ENCODE measurements around the gene PABPN1.

The PABPN1 gene

DNA sequence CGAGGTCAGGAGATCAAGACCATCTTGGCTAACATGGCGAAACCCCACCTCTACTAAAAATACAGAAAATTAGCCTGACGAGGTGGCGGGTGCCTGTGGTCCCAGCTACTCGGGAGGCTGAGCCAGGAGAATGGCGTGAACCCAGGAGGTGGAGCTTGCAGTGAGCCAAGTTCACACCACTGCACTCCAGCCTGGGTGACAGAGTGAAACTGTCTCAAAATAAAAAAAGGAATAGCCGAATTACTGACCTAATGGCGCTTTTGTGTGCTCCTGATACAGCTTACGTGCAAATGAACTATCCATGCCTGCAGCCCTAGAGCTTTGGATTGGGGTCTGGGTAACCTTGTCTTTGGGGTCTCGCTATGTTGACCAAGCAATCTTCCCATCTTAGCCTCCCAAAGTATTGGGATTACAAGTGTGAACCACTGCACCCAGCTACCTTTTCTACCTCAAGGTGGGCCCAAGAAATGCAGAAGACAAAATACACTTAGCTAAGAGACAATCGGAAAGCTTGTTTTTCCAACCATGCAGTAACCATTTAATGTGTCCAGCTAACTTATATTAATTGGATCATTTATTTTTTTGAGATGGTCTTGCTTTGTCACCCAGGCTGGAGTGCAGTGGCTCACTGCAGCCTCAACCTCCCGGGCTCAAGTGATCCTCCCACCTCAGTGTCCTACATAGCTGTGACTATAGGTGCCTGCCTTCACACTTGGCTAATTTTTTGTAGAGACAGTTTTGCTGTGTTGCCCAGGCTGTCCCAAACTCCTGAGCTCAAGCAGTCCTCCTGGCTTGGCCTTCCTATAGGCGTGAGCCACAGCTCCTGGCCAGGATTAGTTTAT is 5.5 kb downstream of the PABPN1 start:
- DNase-seq (ENCODE audit: low read depth in 3 of 3), result no peak

DNA sequence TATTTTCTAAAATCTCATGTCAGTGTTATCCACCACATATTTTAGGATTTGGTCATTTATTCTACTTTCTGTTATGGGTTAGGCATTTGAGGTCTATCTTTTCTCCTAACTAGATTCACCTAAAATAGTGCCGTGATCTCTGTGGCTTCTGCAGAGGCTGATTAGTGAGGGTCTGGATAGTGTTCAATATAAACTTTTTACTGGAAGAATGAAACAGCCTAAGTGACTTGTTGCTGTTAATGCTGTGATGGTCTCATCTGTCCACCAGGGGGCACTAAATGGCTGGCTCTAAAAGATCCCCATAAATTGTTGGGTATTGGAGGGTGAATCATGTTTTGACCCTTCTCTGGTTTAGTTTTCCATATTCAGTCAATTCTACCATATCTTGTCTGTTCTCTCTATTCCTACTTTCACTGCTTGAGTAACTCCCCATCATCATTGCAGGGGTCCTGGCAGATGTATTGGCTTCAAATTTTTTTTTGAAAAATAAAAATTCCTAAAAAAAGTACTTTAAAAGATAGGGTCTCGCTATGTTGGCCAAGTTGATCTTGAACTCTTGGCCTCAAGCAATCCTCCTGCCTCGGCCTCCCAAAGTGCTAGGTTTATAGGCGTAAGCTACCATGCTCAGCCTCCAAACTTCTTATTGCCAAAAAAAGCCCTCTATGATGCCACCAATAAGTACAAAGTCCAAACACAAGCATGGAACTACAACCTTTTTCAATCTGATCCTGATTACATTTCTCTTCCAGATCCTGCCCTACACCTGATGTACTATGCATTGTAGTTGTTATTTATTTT is 6.9 kb downstream of the PABPN1 start:
- peak in 2 of 3 experiments; percentile 38 to 52 for DNase-seq (ENCODE audit: low read depth in 3 of 3)

DNA sequence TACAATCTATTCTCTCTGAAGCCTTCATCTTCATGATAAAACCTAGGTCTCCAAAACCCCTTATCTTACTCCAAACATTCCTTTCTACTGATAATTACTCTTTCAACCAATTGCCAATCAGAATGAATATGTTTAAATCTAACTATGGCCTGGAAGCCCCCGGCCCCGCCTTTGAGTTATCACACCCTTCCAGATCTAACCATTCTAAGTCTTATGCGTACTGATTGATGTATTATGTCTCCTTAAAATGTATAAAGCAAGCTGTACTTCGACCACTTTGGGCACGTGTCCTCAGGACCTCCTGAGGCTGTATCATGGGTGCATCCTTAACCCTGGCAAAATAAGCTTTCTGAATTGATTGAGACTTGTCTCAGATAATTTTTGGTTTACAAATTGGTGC is 14.4 kb downstream of the PABPN1 start:
- no peak for DNase-seq (ENCODE audit: low read depth in 3 of 3)

DNA sequence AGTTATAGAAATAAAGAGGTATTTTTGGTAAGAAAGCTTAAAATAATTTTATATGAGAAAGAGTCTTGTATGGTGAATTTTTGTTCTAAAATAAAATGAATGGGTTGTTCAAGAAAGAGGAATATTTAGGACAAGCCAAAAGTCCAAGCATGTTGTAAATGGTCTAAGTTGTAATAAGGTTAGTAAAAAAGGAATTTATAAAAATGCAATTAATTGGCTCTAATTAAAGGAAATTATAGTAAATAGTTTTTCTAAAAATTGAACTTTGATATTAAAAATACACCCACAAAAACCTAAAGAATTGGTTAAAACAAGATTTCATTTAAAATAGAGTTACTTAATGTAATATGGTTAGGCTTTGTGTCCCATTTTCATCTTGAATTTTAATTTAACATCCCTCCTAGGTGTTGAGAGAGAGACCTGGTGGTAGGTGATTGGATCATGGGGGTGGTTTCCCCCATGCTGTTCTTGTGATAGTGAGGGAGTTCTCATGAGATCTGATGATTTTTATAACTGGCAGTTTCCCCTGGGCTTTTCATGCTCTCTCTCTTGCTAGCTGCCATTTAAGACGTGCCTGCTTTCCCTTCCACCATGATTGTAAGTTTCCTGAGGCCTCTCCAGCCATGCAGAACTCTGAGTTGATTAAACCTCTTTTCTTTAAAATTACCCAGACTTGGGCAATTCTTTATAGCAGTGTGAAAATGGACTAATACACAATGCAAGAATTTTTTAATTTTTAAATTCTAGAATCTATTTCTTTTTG is 18.4 kb downstream of the PABPN1 start:
- DNase-seq (ENCODE audit: low read depth in 3 of 3), result no peak

DNA sequence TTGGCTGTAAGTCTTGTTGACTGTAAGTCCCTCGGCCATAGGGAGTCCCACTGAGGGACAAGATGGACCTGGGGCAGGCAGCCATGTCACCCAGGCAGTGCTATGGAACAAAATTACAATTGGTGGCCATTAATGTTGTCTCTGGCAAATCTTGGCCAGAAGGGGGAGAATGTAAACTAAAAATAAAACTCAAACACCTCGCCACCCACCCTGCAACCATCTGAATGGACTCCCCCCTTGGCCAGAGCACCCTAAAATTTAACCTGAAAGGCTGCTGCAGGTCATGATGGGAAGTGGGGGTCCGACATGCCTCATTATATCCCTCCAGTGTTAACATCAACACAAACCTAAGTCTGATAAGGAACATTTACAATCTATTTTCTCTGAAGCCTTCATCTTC is 23.2 kb downstream of the PABPN1 start:
- no peak for DNase-seq (ENCODE audit: low read depth in 3 of 3)

DNA sequence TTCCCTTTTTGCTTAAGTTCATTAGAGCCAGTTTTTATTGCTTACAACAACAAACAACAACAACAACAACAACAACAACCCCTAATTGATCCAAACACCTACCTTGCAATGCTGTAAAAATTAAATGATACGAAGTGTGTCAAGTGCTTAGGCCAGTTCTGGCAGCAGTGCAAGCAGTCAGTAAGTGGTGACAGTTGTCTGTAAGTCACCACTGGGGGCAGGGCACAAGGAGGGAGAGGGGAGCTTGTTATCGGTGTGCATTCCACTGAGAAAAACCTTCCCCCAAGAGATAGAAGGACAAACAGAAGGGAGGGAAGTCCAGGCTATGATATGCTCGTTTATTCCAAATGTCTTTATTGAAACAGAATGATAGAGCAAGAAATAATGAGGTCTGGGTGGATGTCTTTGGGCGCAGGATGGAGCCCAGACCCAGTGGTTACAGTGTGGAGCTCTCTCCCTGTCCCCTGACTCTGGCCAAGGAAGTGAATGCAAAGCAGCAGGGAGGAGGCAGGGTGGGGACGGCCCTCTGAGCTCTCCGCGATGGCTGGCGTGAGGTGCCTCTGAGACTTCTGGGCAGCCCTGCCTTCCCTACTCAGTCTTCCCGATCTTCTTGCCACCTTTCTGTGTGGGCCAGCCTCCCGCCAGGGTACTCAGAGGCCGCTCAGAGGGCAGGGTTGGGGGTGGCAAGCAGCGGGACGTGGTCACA is 24.9 kb downstream of the PABPN1 start:
- no peak for DNase-seq (ENCODE audit: low read depth in 3 of 3)

DNA sequence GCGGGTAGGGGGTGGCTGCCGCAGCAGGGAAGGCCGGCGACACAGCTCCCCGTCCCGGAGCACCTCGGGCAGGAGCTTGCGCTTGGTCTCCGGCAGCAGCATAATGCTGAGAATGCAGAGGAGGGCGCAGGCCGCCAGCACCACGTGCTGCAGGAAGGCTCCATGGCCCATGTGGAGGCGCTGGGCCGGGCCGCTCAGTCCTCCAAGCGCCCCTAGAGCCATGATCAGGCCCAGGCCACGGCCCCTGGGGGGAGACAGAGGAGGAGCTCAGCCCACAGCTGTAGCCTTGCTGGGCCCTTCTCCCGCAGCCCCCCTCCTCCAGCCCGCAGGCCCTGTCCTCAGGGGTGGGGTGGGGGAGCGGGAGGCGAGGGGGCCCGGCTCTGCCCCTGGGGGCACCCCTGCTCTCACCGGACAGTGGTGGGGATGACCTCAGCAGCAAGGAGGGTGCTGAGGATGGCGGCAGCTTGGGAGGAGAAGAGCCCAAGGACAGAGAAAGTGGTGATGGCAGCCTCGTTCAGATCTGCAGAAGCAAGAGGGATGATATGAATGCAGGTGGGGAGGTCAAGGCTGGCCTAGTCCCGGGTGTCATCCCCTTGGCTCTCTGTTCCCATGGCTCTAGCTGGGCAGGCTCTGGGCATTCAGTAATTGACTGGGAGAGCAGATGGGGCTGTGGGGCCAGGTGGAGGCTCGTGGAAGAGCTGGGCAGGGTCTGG is 25.6 kb downstream of the PABPN1 start:
- no peak for DNase-seq (ENCODE audit: low read depth in 3 of 3)

DNA sequence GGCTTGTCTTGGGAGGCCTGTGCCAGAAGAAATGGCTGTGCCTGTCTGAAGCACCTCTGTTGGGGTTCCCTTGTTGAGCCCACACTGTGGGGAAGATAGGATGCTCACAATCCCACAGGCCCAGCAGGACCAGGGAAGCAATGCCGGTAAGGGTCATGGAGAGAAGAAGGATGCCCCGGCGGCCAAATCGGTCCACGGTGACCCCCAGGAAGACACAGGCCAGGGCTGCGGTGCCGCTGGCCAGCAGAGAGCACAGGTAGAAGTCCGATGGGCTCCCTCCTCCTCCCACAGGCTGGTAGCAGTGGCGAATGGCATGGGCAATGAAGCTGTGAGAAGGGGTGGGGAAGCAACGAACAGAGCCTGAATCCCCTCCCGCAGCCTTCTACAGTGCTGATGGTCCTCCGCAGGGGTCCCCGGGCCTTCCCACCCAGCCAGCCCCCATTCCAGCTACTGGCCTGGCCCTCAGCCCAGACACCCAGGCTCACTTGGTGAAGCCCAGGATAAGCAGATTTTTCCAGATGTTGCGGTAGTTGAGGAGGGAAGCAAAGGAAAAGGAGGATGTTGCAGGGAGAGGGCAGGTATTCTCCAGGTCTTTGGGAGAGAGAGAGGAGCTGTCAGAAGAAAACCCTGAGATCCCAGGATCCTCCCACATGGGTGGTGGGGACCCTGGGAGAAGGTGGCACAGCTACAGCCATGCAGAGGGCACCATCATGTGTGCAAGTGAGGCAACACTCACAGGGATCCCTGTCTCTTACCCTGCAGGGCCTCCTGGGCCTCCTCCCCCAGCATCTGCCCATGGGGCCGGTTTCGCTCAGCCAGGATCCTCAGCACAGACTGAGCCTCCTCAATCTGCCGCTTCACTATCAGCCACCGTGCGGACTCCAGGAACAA is 26.4 kb downstream of the PABPN1 start:
- DNase-seq (ENCODE audit: low read depth in 3 of 3), result no peak

DNA sequence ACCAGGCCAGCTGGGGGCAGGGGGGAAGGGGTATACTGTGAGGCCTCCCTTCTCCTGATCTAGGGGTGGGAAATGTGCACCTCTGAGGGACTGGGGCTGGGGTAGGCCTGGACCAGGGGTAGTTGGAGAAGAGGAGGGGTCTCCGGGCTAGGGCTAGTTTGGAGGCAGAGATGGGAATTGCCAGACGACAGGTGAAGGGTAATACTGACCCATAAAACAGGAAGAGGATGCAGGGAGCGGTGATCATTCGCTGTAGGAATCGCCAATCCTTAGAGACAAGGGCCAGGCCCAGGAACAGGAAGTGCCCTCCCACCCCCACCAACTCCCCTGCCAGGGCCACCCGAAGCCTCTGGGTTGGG is 27.0 kb downstream of the PABPN1 start:
- no peak for DNase-seq (ENCODE audit: low read depth in 3 of 3)

DNA sequence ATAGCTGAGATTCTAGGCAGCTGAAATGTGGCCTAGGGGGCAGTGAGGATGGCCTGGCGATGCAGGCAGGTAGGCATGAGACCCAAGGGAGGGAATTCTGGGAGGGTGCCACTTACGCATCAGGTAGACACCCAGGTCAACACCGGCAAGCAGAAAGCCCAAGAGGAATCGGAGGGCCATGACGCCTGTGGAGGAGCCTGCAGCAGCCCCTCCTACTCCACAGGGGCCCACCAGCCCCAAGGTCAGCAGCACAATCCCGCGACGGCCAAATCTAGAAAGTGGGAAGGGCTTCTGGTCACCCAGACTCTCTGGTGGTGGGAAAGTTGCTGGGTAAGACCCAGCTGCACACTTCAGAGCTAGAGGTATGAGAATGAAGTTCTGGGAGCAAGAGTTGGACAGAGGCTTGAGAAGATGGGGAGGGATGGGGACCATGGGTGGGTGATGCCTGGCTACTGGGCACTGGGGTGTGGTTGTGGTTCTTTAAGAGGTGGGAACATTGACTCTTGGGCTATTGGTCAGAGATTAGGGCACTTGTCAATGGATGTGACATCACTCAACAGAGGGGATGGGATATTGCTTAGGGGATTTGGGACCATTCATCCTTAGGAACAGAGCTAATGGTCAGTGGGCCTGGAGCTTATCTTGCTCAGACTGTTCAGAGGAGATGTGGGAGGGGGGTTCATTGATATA is 28.0 kb downstream of the PABPN1 start:
- DNase-seq (ENCODE audit: low read depth in 3 of 3), result no peak

DNA sequence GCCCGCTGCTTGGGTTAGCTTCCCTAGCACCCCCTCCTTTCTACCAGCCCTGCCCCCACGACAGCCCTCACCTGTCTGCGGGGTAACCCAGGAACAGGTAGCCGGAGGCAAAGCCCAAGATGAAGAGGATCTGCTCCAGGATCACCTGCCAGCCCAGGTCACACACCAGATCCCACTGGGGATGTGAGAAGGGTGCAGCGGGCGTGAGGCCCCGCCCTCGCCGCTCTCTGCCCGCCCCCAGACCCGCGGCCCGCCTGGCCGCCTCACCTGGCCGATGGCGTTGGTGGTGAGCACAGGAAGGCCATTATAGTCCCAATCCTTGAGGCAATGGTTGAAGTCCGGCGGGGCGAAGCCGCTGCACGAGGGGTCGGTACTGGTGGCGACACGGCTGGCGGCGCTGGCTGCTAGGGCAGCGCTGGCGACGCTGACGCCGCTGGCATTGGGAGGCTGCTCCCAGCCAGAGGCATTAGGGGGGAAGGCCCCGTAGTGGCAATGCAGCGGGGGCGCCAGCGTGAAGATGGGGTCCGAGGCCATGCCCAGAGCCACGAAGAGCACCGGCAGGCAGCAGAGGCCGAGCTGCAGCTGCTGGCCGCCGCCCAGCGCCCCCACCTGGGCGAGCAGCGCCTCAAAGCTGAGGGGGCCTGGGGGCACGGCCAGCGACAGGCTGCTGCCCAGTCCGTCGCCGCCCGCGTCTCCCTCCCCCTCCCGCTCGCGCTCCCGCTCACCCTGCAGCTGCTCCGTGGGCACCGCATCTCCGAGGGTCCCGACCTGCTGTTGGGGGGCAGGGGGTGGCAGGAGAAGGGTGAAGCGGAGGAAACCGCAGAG is 30.6 kb downstream of the PABPN1 start:
- DNase-seq (ENCODE audit: low read depth in 3 of 3), result no peak

DNA sequence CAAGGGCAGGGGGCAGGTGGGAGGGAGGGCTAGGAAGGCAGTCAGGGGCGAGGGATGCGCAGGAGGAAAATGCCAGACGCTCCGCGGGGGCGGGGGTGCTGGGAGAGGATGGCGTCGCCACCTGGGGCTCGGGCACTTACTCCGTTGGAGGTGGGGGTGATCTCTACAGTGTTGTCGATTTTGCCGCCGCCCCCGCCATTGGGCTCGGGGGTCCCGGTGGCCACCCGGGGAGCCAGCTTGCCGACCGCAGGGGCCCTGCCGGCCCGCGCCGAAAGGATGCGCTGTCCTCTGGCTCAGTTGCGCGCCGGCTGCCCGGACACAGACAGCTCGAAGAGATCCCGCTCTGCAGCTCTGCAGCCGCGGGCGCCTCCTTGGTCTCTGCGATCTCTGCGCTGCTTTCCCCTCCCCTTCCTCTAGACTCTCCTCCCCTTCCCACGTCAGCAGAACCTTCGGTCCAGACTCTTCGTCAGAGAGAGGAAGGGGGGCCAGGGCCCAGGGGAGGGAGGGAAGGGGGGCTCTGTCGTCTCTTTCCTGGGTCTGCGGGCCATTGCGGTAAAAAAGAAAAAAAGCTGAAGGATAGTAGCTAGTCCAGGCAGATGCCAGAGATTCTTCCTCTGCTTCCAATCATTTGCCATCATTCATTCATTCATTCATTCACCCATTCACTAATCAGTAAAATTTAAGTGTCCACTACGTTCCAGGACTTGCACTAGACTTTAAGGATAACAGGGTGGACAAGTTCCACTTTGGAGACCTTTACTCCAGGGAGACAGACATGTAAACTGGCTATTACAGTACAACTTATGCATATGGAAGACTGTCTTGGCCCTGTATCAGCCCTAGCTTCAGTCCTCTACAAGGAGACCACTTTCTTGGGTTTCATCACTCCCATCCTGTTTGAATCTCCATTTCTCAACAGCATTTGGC is 31.5 kb downstream of the PABPN1 start, which contains the start of gene SLC22A17:
Gene SLC22A17 (minus strand): TSS at position 382 of the 927 bp plus-strand sequence.
- peak; percentile 16 to 26 (median 20) for DNase-seq (ENCODE audit: low read depth in 3 of 3)

DNA sequence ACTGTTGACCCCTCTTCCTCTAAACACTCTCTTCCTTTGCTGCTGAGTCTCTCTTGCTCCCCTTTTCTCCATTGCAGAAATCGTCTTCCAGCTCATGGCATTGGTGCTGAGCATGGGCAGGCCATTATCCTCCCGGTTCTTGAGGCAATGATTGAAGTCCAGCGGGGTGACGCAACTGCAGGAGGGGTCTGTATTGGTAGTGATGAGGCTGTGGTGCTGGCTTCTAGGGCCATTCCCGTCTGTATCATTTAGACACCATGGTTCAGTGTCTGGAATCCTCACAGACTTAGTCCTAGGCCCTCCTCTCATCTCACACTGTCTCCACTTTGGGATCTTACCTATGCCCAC is 32.1 kb downstream of the PABPN1 start:
- DNase-seq (ENCODE audit: low read depth in 3 of 3), result no peak

DNA sequence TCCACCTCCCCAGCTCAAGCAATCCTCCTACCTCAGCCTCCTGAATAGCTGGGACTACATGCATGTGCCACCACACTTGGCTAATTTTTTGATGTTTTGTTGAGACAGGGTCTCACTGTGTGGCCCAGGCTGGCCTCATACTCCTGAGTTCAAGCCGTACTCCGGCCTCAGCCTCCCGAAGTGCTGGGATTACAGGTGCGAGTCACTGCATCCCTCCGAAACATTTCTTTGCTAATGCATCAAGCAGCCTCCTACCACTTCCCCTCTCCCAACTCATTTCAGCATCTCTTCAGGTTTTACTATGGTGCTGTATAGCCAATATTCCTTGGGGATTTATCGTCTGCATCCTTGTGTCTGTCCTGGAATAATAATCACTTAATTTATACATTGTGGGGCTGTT is 33.7 kb downstream of the PABPN1 start:
- DNase-seq (ENCODE audit: low read depth in 3 of 3), result no peak

DNA sequence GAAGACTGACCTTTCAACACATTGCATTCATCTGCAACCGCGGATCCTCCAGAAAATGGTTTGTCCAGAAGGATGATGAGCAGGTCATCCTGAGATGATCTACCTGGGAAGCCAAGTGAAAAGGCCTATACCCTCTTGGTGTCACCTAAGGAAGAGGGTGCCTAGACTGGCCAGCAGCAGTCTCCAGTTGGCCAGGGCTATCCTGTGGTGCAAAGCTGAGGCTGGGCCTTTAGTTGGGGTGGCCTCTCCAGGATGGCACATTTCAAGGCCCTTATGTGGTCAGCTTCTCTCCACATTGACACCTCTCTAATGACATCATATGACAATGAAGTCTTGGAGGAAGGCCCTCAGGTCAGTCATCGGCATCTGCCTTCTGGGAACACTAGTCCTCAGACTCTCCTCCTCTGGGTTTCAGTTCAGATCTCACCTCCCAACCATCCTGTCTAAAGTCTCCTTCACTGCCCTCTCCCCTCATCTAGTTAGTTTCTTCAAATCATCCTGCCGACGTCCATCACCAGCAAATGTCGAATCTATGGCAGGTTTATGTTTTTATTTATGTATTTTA is 34.7 kb downstream of the PABPN1 start:
- no peak for DNase-seq (ENCODE audit: low read depth in 3 of 3)

DNA sequence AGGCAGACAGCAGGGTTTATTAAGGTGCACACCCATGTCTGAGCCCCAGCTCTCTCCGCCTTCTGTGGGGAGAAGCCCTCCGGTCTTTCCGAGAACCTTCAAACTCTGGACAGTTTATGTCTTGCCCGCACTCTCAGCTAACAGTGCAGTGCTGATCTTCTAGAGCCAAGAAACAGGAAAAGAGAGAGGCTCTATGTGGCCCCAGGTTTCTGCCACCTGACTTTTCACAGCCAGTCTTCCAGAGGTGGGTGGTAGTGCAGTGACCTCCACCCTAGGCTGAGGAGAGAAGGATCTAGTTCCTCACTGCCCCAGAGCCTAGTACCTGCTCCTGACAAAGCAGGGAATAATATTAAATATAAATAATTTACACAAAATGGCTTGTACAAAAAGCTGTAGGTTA is 35.4 kb downstream of the PABPN1 start:
- DNase-seq (ENCODE audit: low read depth in 3 of 3), result no peak

DNA sequence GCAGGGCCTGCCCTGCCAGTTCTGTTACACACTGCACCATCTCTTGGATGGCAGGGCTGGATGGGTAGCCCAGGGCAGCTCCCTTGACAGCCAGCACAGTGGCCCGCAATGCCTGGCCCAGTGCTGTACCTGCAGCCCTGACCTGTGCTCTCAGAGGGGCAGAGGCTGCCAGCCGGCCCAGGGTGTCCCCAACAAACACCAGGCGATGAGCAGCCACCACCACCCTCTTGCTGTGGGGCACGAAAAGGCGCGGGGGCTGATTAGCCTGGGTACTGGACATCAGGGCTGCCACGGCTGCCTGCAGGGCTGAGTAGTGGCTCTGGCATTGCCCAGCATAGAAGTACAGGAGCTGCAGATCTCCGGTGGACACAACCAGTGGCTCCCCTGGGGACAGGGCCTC is 36.0 kb downstream of the PABPN1 start:
- DNase-seq (ENCODE audit: low read depth in 3 of 3), result no peak

Measured in stimulated activated CD4-positive, alpha-beta T cell treated with anti-CD3 and anti-CD28 coated beads, TNF-alpha, amount 100 ng/mL, for 4 hours (primary cell).